GM18519 (cell line): ENCODE data around the gene RNASEH2B.
A peak's percentile ranks its signal among the peaks of the same experiment; 100 is the strongest.

Experiments used
- ATAC-seq: cut with Tn5 transposase; IDR thresholded peaks from one replicate; pipeline ENCODE4 v1.9.1; 2021; ENCODE audit warnings: mild to moderate bottlenecking, moderate library complexity; ENCODE audit not compliant: unreplicated experiment, low FRiP score

The RNASEH2B gene

GRCh38 chr13:50909605-50910484 is at the start of gene RNASEH2B:
RNASEH2B (plus strand) TSS chr13:50909791; CDS start chr13:50910077, 286 bp downstream.
- ATAC-seq: peak; percentile 60

GRCh38 chr13:50864492-50864891 is 45.1 kb upstream of the RNASEH2B start:
- no peak for ATAC-seq

- ATAC-seq: no peak
Measured at GRCh38 chr13:50866817-50867636, 42.6 kb upstream of the RNASEH2B start.

GRCh38 chr13:50867637-50867945 is 42.0 kb upstream of the RNASEH2B start:
- no peak for ATAC-seq

- no peak for ATAC-seq
Measured at GRCh38 chr13:50871405-50871804, 38.2 kb upstream of the RNASEH2B start.

- ATAC-seq: no peak
Measured at GRCh38 chr13:50873467-50873866, 36.1 kb upstream of the RNASEH2B start.

GRCh38 chr13:50873991-50874390 is 35.6 kb upstream of the RNASEH2B start:
- ATAC-seq: no peak

- no peak for ATAC-seq
Measured at GRCh38 chr13:50882816-50883435, 26.7 kb upstream of the RNASEH2B start.

- ATAC-seq: no peak
Measured at GRCh38 chr13:50883728-50884127, 25.9 kb upstream of the RNASEH2B start.

- ATAC-seq: no peak
Measured at GRCh38 chr13:50884265-50884664, 25.3 kb upstream of the RNASEH2B start.

- ATAC-seq: no peak
Measured at GRCh38 chr13:50887151-50887550, 22.4 kb upstream of the RNASEH2B start.

- ATAC-seq: no peak
Measured at GRCh38 chr13:50888362-50888761, 21.2 kb upstream of the RNASEH2B start.

GRCh38 chr13:50889317-50889716 is 20.3 kb upstream of the RNASEH2B start:
- ATAC-seq: no peak

GRCh38 chr13:50891206-50891605 is 18.4 kb upstream of the RNASEH2B start:
- no peak for ATAC-seq

GRCh38 chr13:50892210-50892944 is 17.2 kb upstream of the RNASEH2B start:
- ATAC-seq: no peak

- ATAC-seq: peak; percentile 74
Measured at GRCh38 chr13:50893211-50893852, 16.3 kb upstream of the RNASEH2B start.

GRCh38 chr13:50894012-50894411 is 15.6 kb upstream of the RNASEH2B start:
- ATAC-seq: no peak

GRCh38 chr13:50894504-50894903 is 15.1 kb upstream of the RNASEH2B start:
- no peak for ATAC-seq

GRCh38 chr13:50898338-50898737 is 11.3 kb upstream of the RNASEH2B start:
- ATAC-seq: no peak

GRCh38 chr13:50901701-50902100 is 7.9 kb upstream of the RNASEH2B start:
- no peak for ATAC-seq
